ENCODE measurements around the gene LENG8.

LENG8 gene

GRCh38 chr19:54449701-54450069, 686 bp downstream of the LENG8 start:
- no peak for ATAC-seq
- no peak for TF ChIP-seq CSDC2 (CRISPR knock-in tag; IDR thresholded peaks at IDR 0.05)

- no peak for ATAC-seq
- TF ChIP-seq SNAI2 (CRISPR knock-in tag; IDR thresholded peaks at IDR 0.05) (no peak), POU6F1 (CRISPR knock-in tag; IDR thresholded peaks at IDR 0.05; ENCODE audit: borderline replicate concordance, low read depth) (no peak), OSR1 (CRISPR knock-in tag; IDR thresholded peaks at IDR 0.05) (no peak), ARNTL (CRISPR knock-in tag; IDR thresholded peaks at IDR 0.05; ENCODE audit: borderline replicate concordance, low read depth) (no peak), ZFP3 (CRISPR knock-in tag; IDR thresholded peaks at IDR 0.05) (no peak), GLIS3 (CRISPR knock-in tag; IDR thresholded peaks at IDR 0.05) (no peak), CREB5 (CRISPR knock-in tag; IDR thresholded peaks at IDR 0.05; ENCODE audit: low read depth) (no peak), ZNF8 (CRISPR knock-in tag; IDR thresholded peaks at IDR 0.05) (no peak), CSRNP3 (CRISPR knock-in tag; IDR thresholded peaks at IDR 0.05) (no peak), PATZ1 (CRISPR knock-in tag; IDR thresholded peaks at IDR 0.05; ENCODE audit: borderline replicate concordance) (no peak), RARB (CRISPR knock-in tag; IDR thresholded peaks at IDR 0.05) (no peak)
These were observed 2.4 kb downstream of the LENG8 start for GRCh38 chr19:54451331-54451871.

GRCh38 chr19:54451997-54452396, 3.0 kb downstream of the LENG8 start:
- TF ChIP-seq BACH2 (CRISPR knock-in tag; IDR thresholded peaks at IDR 0.05; ENCODE audit: borderline replicate concordance) = no peak
- TF ChIP-seq TSHZ2 (CRISPR knock-in tag; IDR thresholded peaks at IDR 0.05) = no peak
- no peak for TF ChIP-seq PATZ1 (CRISPR knock-in tag; IDR thresholded peaks at IDR 0.05; ENCODE audit: borderline replicate concordance)
- no peak for TF ChIP-seq RARB (CRISPR knock-in tag; IDR thresholded peaks at IDR 0.05)
- TF ChIP-seq ISL1 (CRISPR knock-in tag; IDR thresholded peaks at IDR 0.05) = no peak
- no peak for TF ChIP-seq ZNF8 (CRISPR knock-in tag; IDR thresholded peaks at IDR 0.05)
- TF ChIP-seq ZNF565 (CRISPR knock-in tag; conservative IDR thresholded peaks at IDR 0.05; ENCODE audit: low read depth) = no peak
- TF ChIP-seq CREB5 (CRISPR knock-in tag; IDR thresholded peaks at IDR 0.05; ENCODE audit: low read depth) = no peak
- TF ChIP-seq ZC3H10 (CRISPR knock-in tag; IDR thresholded peaks at IDR 0.05) = no peak
- TF ChIP-seq TCF4 (CRISPR knock-in tag; IDR thresholded peaks at IDR 0.05; ENCODE audit: borderline replicate concordance) = no peak
- no peak for TF ChIP-seq SNAI2 (CRISPR knock-in tag; IDR thresholded peaks at IDR 0.05)
- no peak for TF ChIP-seq PPARA (CRISPR knock-in tag; IDR thresholded peaks at IDR 0.05; ENCODE audit: borderline replicate concordance)
- no peak for TF ChIP-seq CSRNP3 (CRISPR knock-in tag; IDR thresholded peaks at IDR 0.05)
- TF ChIP-seq TOX (CRISPR knock-in tag; IDR thresholded peaks at IDR 0.05; ENCODE audit: borderline replicate concordance) = no peak
- TF ChIP-seq OSR1 (CRISPR knock-in tag; IDR thresholded peaks at IDR 0.05) = no peak
- ATAC-seq = no peak
